Fibroblast of villous mesenchyme (primary cell): ENCODE measurements around the gene SMAD7. TPM values are rescaled to one million over a fixed set of nuclear protein-coding genes. Genes with fewer than 3 reads are reported as not detected.

Experiments used
- DNase-seq: peaks from one replicate; pipeline ENCODE4 v3.0.0-alpha.2; 2010; ENCODE audit warnings: low read depth
- H3K4me3 ChIP-seq: 2 replicates; pipeline ENCODE4 v1.5.1; 2011; ENCODE audit warnings: low read depth, mild to moderate bottlenecking, low read length
- CTCF ChIP-seq: IDR thresholded peaks from 2 replicates; pipeline ENCODE4 v1.5.1; 2012; ENCODE audit warnings: low read depth, mild to moderate bottlenecking, low read length; ENCODE audit not compliant: insufficient read depth
- total RNA-seq: library from RNA; depleted of rRNA; stranded (reverse); fragments of >200 nt; gene quantifications from 2 replicates; pipeline ENCODE4 v1.2.3, GENCODE V29; 2012

The SMAD7 gene
- total RNA-seq, 1 donor: 28.9 TPM

GRCh38 chr18:48908916-48909315, 41.8 kb downstream of the SMAD7 start:
- no peak for DNase-seq
- no peak for TF ChIP-seq CTCF
- H3K4me3 ChIP-seq: no peak overlapping the region

- no peak for TF ChIP-seq CTCF
- no peak for DNase-seq
- H3K4me3 ChIP-seq: no peak overlapping the region
Measured at GRCh38 chr18:48905513-48905912, 45.3 kb downstream of the SMAD7 start.

GRCh38 chr18:48904847-48905394, 45.8 kb downstream of the SMAD7 start:
- no peak overlapping the region for H3K4me3 ChIP-seq
- no peak for DNase-seq
- no peak for TF ChIP-seq CTCF

GRCh38 chr18:48904091-48904490, 46.7 kb downstream of the SMAD7 start:
- no peak for TF ChIP-seq CTCF
- peak; percentile 26 for DNase-seq
- H3K4me3 ChIP-seq: no peak overlapping the region

GRCh38 chr18:48902856-48903601, 47.7 kb downstream of the SMAD7 start:
- DNase-seq: peak; percentile 42
- no peak overlapping the region for H3K4me3 ChIP-seq
- TF ChIP-seq CTCF: no peak

- TF ChIP-seq CTCF: no peak
- no peak overlapping the region for H3K4me3 ChIP-seq
- peak; percentile 93 for DNase-seq
Measured at GRCh38 chr18:48902023-48902855, 48.5 kb downstream of the SMAD7 start.
